Naive B cell (primary cell): ENCODE data around the gene ABHD5. TPM values are rescaled to one million over a fixed set of nuclear protein-coding genes. Genes with fewer than 3 reads are reported as not detected.

ENCODE experiments used
- ATAC-seq, 2 donors: fragments of 150-1000 bp; cut with Tn5 transposase; 2 replicates each; pipeline ENCODE4 v1.10.0; 2021; ENCODE audit warnings: low read depth in 2 of 2, mild to moderate bottlenecking in 2 of 2, moderate library complexity in 2 of 2
- DNase-seq: peaks from one replicate; pipeline ENCODE4 v3.0.0; 2022
- H3K27ac Mint-ChIP-seq, 6 donors: one replicate each; pipeline ENCODE4 v1.8.0; 2020 to 2022; ENCODE audit warnings: mild to moderate bottlenecking in 6 of 6, mixed read lengths in 6 of 6, moderate library complexity in 5 of 6, inconsistent platforms in 2 of 6
- H3K27me3 Mint-ChIP-seq, 3 donors: one replicate each; pipeline ENCODE4 v1.8.0; 2021 to 2022; ENCODE audit warnings: mixed read lengths in 3 of 3, mild to moderate bottlenecking in 1 of 3
- H3K36me3 Mint-ChIP-seq, 2 donors: one replicate each; pipeline ENCODE4 v1.8.0; 2020 to 2022; ENCODE audit warnings: mixed read lengths in 2 of 2, inconsistent platforms in 1 of 2, mild to moderate bottlenecking in 1 of 2
- H3K4me1 Mint-ChIP-seq, 3 donors: one replicate each; pipeline ENCODE4 v1.8.0; 2020 to 2022; ENCODE audit warnings: mixed read lengths in 3 of 3, inconsistent platforms in 1 of 3, mild to moderate bottlenecking in 1 of 3, moderate library complexity in 1 of 3
- H3K4me3 Mint-ChIP-seq, 8 donors: one replicate each; pipeline ENCODE4 v1.8.0; 2020 to 2022; ENCODE audit warnings: mild to moderate bottlenecking in 8 of 8, mixed read lengths in 8 of 8, moderate library complexity in 8 of 8, inconsistent platforms in 2 of 8
- H3K9me3 Mint-ChIP-seq, 7 donors: one replicate each; pipeline ENCODE4 v1.8.0; 2020 to 2022; ENCODE audit warnings: mixed read lengths in 7 of 7, mild to moderate bottlenecking in 5 of 7, inconsistent platforms in 2 of 7, moderate library complexity in 1 of 7
- polyA plus RNA-seq, 6 donors: library from polyadenylated mRNA; unstranded; fragments of 300-500 nt; fragmentation: Illumina TruSeq; gene quantifications; one replicate each; pipeline ENCODE4 v1.2.3, GENCODE V29; 2021; ENCODE audit warnings: low read depth in 6 of 6

Gene ABHD5
- polyA plus RNA-seq, 6 donors from 2014 or later: 2.9 to 11.4 (median 5.8) TPM

GRCh38 chr3:43769885-43770425 lies 79.2 kb downstream of the ABHD5 start:
- DNase-seq (no peak), ATAC-seq (no peak)
- H3K27me3 Mint-ChIP-seq: peaks cover 21 to 50% (median 49%) of the 10 kb centered on the region in 3 donors
- no peak overlapping the region for H3K4me3 Mint-ChIP-seq
- H3K36me3 Mint-ChIP-seq: no peaks in the 10 kb centered on the region
- no peak overlapping the region for H3K27ac Mint-ChIP-seq
- H3K9me3 Mint-ChIP-seq: no peaks in the 10 kb centered on the region
- peaks cover 4 to 6% (median 5%) of the 10 kb centered on the region in 3 donors for H3K4me1 Mint-ChIP-seq

- no peak for DNase-seq
- Mint-ChIP-seq H3K4me3 (no peak overlapping the region), H3K4me1 (peaks cover 4 to 6% (median 5%) of the 10 kb centered on the region in 3 donors), H3K27ac (no peak overlapping the region), H3K36me3 (no peaks in the 10 kb centered on the region), H3K27me3 (peaks cover 21 to 50% (median 49%) of the 10 kb centered on the region in 3 donors), H3K9me3 (no peaks in the 10 kb centered on the region)
- no peak for ATAC-seq
These were observed 79.8 kb downstream of the ABHD5 start for GRCh38 chr3:43770426-43771103.

GRCh38 chr3:43771610-43772009 lies 80.9 kb downstream of the ABHD5 start:
- ATAC-seq (no peak), DNase-seq (no peak)
- H3K9me3 Mint-ChIP-seq: no peaks in the 10 kb centered on the region
- peaks cover 4 to 6% (median 5%) of the 10 kb centered on the region in 3 donors for H3K4me1 Mint-ChIP-seq
- H3K27ac Mint-ChIP-seq: no peak overlapping the region
- peaks cover 18 to 57% (median 57%) of the 10 kb centered on the region in 3 donors for H3K27me3 Mint-ChIP-seq
- no peaks in the 10 kb centered on the region for H3K36me3 Mint-ChIP-seq
- no peak overlapping the region for H3K4me3 Mint-ChIP-seq

GRCh38 chr3:43773273-43774094 lies 82.7 kb downstream of the ABHD5 start:
- DNase-seq (no peak), ATAC-seq (no peak)
- Mint-ChIP-seq H3K4me1 (peaks cover 4 to 6% (median 5%) of the 10 kb centered on the region in 3 donors), H3K4me3 (no peak overlapping the region), H3K27ac (no peak overlapping the region), H3K36me3 (no peaks in the 10 kb centered on the region), H3K9me3 (peaks cover 0 to 4% (median 0%) of the 10 kb centered on the region in 7 donors), H3K27me3 (peaks cover 12 to 52% (median 44%) of the 10 kb centered on the region in 3 donors)

- ATAC-seq (no peak), DNase-seq (no peak)
- no peaks in the 10 kb centered on the region for H3K36me3 Mint-ChIP-seq
- H3K4me1 Mint-ChIP-seq: no peaks in the 10 kb centered on the region
- peaks cover 0 to 4% (median 3%) of the 10 kb centered on the region in 7 donors for H3K9me3 Mint-ChIP-seq
- no peak overlapping the region for H3K4me3 Mint-ChIP-seq
- H3K27me3 Mint-ChIP-seq: peaks cover 8 to 41% (median 31%) of the 10 kb centered on the region in 3 donors
- no peak overlapping the region for H3K27ac Mint-ChIP-seq
These were observed 84.1 kb downstream of the ABHD5 start for GRCh38 chr3:43774799-43775198.

- no peak for ATAC-seq
- Mint-ChIP-seq H3K9me3 (peaks cover 0 to 4% (median 3%) of the 10 kb centered on the region in 7 donors), H3K4me3 (no peak overlapping the region), H3K27ac (no peak overlapping the region), H3K27me3 (peaks cover 14 to 38% (median 29%) of the 10 kb centered on the region in 3 donors), H3K36me3 (no peaks in the 10 kb centered on the region), H3K4me1 (no peaks in the 10 kb centered on the region)
- no peak for DNase-seq
These were observed 85.4 kb downstream of the ABHD5 start for GRCh38 chr3:43776101-43776500.

- Mint-ChIP-seq H3K4me3 (no peak overlapping the region), H3K27me3 (peaks cover 7 to 16% (median 14%) of the 10 kb centered on the region in 3 donors), H3K4me1 (no peaks in the 10 kb centered on the region), H3K9me3 (peaks cover 0 to 4% (median 3%) of the 10 kb centered on the region in 7 donors), H3K27ac (no peak overlapping the region), H3K36me3 (no peaks in the 10 kb centered on the region)
- no peak for DNase-seq
- no peak for ATAC-seq
These were observed 89.1 kb downstream of the ABHD5 start for GRCh38 chr3:43779850-43780249.

- no peaks in the 10 kb centered on the region for H3K36me3 Mint-ChIP-seq
- no peaks in the 10 kb centered on the region for H3K4me1 Mint-ChIP-seq
- DNase-seq: no peak
- peaks cover 0 to 4% (median 3%) of the 10 kb centered on the region in 7 donors for H3K9me3 Mint-ChIP-seq
- ATAC-seq: no peak
- peaks cover 0 to 9% (median 7%) of the 10 kb centered on the region in 3 donors for H3K27me3 Mint-ChIP-seq
- H3K4me3 Mint-ChIP-seq: no peak overlapping the region
- no peak overlapping the region for H3K27ac Mint-ChIP-seq
These were observed 91.8 kb downstream of the ABHD5 start for GRCh38 chr3:43782541-43782940.

Other genes with a start within 250 kb of the ABHD5 start
- 1 to 10 TPM; 2.9 to 5.1 (median 3.8) TPM for gene ANO10, start 68.9 kb upstream of the ABHD5 start, polyA plus RNA-seq